ENCODE data around the gene KCTD17. TPM values are rescaled to one million over a fixed set of nuclear protein-coding genes. Genes with fewer than 3 reads are reported as not detected.

The KCTD17 gene
- total RNA-seq, 1 donor from 2014 or later = 28.9 TPM

- no peak overlapping the region for H3K27ac Mint-ChIP-seq
- intact Hi-C loops (cut with micrococcal nuclease) = no loop called here
- CTCF ChIA-PET = no interaction called here
Measured at GRCh38 chr22:37012956-37013355, 38.6 kb upstream of the KCTD17 start.

GRCh38 chr22:37014415-37014806 lies 37.1 kb upstream of the KCTD17 start:
- H3K4me1 Mint-ChIP-seq = no peaks in the 10 kb centered on the region
- no peak for TF ChIP-seq CTCF (IDR thresholded peaks at IDR 0.05)
- no peak overlapping the region for H3K4me3 Mint-ChIP-seq
- ChIA-PET POLR2A (no interaction called here), CTCF (no interaction called here)
- H3K36me3 Mint-ChIP-seq (ENCODE audit: low read depth) = no peaks in the 10 kb centered on the region
- DNase-seq (no peak), ATAC-seq (ENCODE audit: low read depth) (no peak)
- H3K9me3 Mint-ChIP-seq = no peaks in the 10 kb centered on the region
- H3K27ac Mint-ChIP-seq = no peak overlapping the region
- intact Hi-C loops (cut with micrococcal nuclease) = no loop called here
- H3K27me3 Mint-ChIP-seq = peaks cover 5% of the 10 kb centered on the region

More at GRCh38 chr22:37012956-37013355, 38.6 kb upstream of the KCTD17 start:
- Mint-ChIP-seq H3K27me3 (peaks cover 11% of the 10 kb centered on the region), H3K9me3 (no peaks in the 10 kb centered on the region), H3K36me3 (ENCODE audit: low read depth) (no peaks in the 10 kb centered on the region), H3K4me3 (no peak overlapping the region), H3K4me1 (no peaks in the 10 kb centered on the region)
- POLR2A ChIA-PET = no interaction called here
- no peak for TF ChIP-seq CTCF (IDR thresholded peaks at IDR 0.05)
- ATAC-seq (ENCODE audit: low read depth) (no peak), DNase-seq (no peak)

GRCh38 chr22:37014835-37015586 lies 36.5 kb upstream of the KCTD17 start:
- Mint-ChIP-seq H3K4me3 (no peak overlapping the region), H3K36me3 (ENCODE audit: low read depth) (no peaks in the 10 kb centered on the region), H3K27me3 (no peaks in the 10 kb centered on the region), H3K4me1 (peaks cover 3% of the 10 kb centered on the region), H3K9me3 (no peaks in the 10 kb centered on the region), H3K27ac (no peak overlapping the region)
- ChIA-PET POLR2A (no interaction called here), CTCF (no interaction called here)
- ATAC-seq (ENCODE audit: low read depth) = no peak
- no peak for TF ChIP-seq CTCF (IDR thresholded peaks at IDR 0.05)
- intact Hi-C loops (cut with micrococcal nuclease) = no loop called here
- DNase-seq = no peak

GRCh38 chr22:37015587-37015878 lies 36.0 kb upstream of the KCTD17 start:
- Mint-ChIP-seq H3K4me1 (peaks cover 8% of the 10 kb centered on the region), H3K4me3 (no peak overlapping the region), H3K36me3 (ENCODE audit: low read depth) (no peaks in the 10 kb centered on the region), H3K27ac (no peak overlapping the region), H3K27me3 (no peaks in the 10 kb centered on the region), H3K9me3 (no peaks in the 10 kb centered on the region)
- ChIA-PET CTCF (no interaction called here), POLR2A (no interaction called here)
- ATAC-seq (ENCODE audit: low read depth) = no peak
- DNase-seq = no peak
- no peak for TF ChIP-seq CTCF (IDR thresholded peaks at IDR 0.05)
- intact Hi-C loops (cut with micrococcal nuclease) = no loop called here

- no peak for TF ChIP-seq CTCF (IDR thresholded peaks at IDR 0.05)
- no peak overlapping the region for H3K27ac Mint-ChIP-seq
- CTCF ChIA-PET = no interaction called here
- POLR2A ChIA-PET = no interaction called here
- intact Hi-C loops (cut with micrococcal nuclease) = no loop called here
- DNase-seq = no peak
- no peak overlapping the region for H3K4me3 Mint-ChIP-seq
- ATAC-seq (ENCODE audit: low read depth) = no peak
- no peaks in the 10 kb centered on the region for H3K36me3 Mint-ChIP-seq (ENCODE audit: low read depth)
- no peaks in the 10 kb centered on the region for H3K27me3 Mint-ChIP-seq
- peaks cover 12% of the 10 kb centered on the region for H3K4me1 Mint-ChIP-seq
- no peaks in the 10 kb centered on the region for H3K9me3 Mint-ChIP-seq
Measured at GRCh38 chr22:37016134-37016910, 35.2 kb upstream of the KCTD17 start.

Measured in activated B cell treated with CpG ODN at 0.5 μM for 24 hours (primary cell).